ENCODE measurements around the gene COX7C. TPM values are rescaled to one million over a fixed set of nuclear protein-coding genes. Genes with fewer than 3 reads are reported as not detected.

COX7C gene
- total and polyA plus RNA-seq, 2 donors from 2014 or later, result 461 to 2,170 TPM

- intact Hi-C loops (cut with DNase I), result no loop called here
- no peak for DNase-seq
- Histone ChIP-seq H3K4me3 (ENCODE audit: low read length in 3 of 3) (no peak overlapping the region), H3K36me3 (ENCODE audit: control insufficient read depth in 2 of 3, insufficient read depth in 3 of 3, low read length in 3 of 3) (no peaks in the 10 kb centered on the region), H3K27ac (ENCODE audit: low read depth in 2 of 2, low read length in 2 of 2) (no peak overlapping the region), H3K9me3 (ENCODE audit: control insufficient read depth in 2 of 3, insufficient read depth in 1 of 3, low read length in 3 of 3) (no peaks in the 10 kb centered on the region), H3K27me3 (ENCODE audit: control insufficient read depth, insufficient read depth, low read length) (no peaks in the 10 kb centered on the region), H3K4me1 (ENCODE audit: control insufficient read depth in 2 of 3, insufficient read depth in 2 of 3, low read depth in 1 of 3, low read length in 3 of 3) (no peaks in the 10 kb centered on the region), H3K9ac (ENCODE audit: low read length in 3 of 3) (no peak overlapping the region)
- FAIRE-seq, result no peak
- TF ChIP-seq CTCF (IDR thresholded peaks at IDR 0.05; ENCODE audit: borderline replicate concordance, extremely low read depth, insufficient read depth), result no peak
These were observed 21.3 kb upstream of the COX7C start for GRCh38 chr5:86596476-86596875.

- Histone ChIP-seq H3K4me1 (ENCODE audit: control insufficient read depth in 2 of 3, insufficient read depth in 2 of 3, low read depth in 1 of 3, low read length in 3 of 3) (no peaks in the 10 kb centered on the region), H3K9ac (ENCODE audit: low read length in 3 of 3) (no peak overlapping the region), H3K36me3 (ENCODE audit: control insufficient read depth in 2 of 3, insufficient read depth in 3 of 3, low read length in 3 of 3) (no peaks in the 10 kb centered on the region), H3K27me3 (ENCODE audit: control insufficient read depth, insufficient read depth, low read length) (no peaks in the 10 kb centered on the region), H3K27ac (ENCODE audit: low read depth in 2 of 2, low read length in 2 of 2) (no peak overlapping the region), H3K4me3 (ENCODE audit: low read length in 3 of 3) (no peak overlapping the region), H3K9me3 (ENCODE audit: control insufficient read depth in 2 of 3, insufficient read depth in 1 of 3, low read length in 3 of 3) (no peaks in the 10 kb centered on the region)
- intact Hi-C loops (cut with DNase I), result no loop called here
- no peak for TF ChIP-seq CTCF (IDR thresholded peaks at IDR 0.05; ENCODE audit: borderline replicate concordance, extremely low read depth, insufficient read depth)
- no peak for DNase-seq
- no peak for FAIRE-seq
These were observed 11.9 kb upstream of the COX7C start for GRCh38 chr5:86605881-86606280.

- Histone ChIP-seq H3K27me3 (ENCODE audit: control insufficient read depth, insufficient read depth, low read length) (no peaks in the 10 kb centered on the region), H3K4me1 (ENCODE audit: control insufficient read depth in 2 of 3, insufficient read depth in 2 of 3, low read depth in 1 of 3, low read length in 3 of 3) (no peaks in the 10 kb centered on the region), H3K9me3 (ENCODE audit: control insufficient read depth in 2 of 3, insufficient read depth in 1 of 3, low read length in 3 of 3) (no peaks in the 10 kb centered on the region), H3K9ac (ENCODE audit: low read length in 3 of 3) (no peak overlapping the region), H3K36me3 (ENCODE audit: control insufficient read depth in 2 of 3, insufficient read depth in 3 of 3, low read length in 3 of 3) (no peaks in the 10 kb centered on the region), H3K4me3 (ENCODE audit: low read length in 3 of 3) (no peak overlapping the region), H3K27ac (ENCODE audit: low read depth in 2 of 2, low read length in 2 of 2) (no peak overlapping the region)
- FAIRE-seq (no peak), DNase-seq (no peak)
- no peak for TF ChIP-seq CTCF (IDR thresholded peaks at IDR 0.05; ENCODE audit: borderline replicate concordance, extremely low read depth, insufficient read depth)
- intact Hi-C loops (cut with DNase I), result no loop called here
These were observed 4.3 kb upstream of the COX7C start for GRCh38 chr5:86613455-86613854.

GRCh38 chr5:86617309-86617755, 409 bp upstream of the COX7C start:
- H3K36me3 ChIP-seq (ENCODE audit: control insufficient read depth in 2 of 3, insufficient read depth in 3 of 3, low read length in 3 of 3), result peaks cover 5 to 29% (median 6%) of the 10 kb centered on the region in 3 donors
- no peaks in the 10 kb centered on the region for H3K27me3 ChIP-seq (ENCODE audit: control insufficient read depth, insufficient read depth, low read length)
- no peak overlapping the region for H3K27ac ChIP-seq (ENCODE audit: low read depth in 2 of 2, low read length in 2 of 2)
- no peak for TF ChIP-seq CTCF (IDR thresholded peaks at IDR 0.05; ENCODE audit: borderline replicate concordance, extremely low read depth, insufficient read depth)
- peak overlapping the region in 2 of 3 donors; percentile 4 to 100 for H3K4me3 ChIP-seq (ENCODE audit: low read length in 3 of 3)
- no peaks in the 10 kb centered on the region for H3K4me1 ChIP-seq (ENCODE audit: control insufficient read depth in 2 of 3, insufficient read depth in 2 of 3, low read depth in 1 of 3, low read length in 3 of 3)
- H3K9ac ChIP-seq (ENCODE audit: low read length in 3 of 3), result no peak overlapping the region
- intact Hi-C loops (cut with DNase I), result no loop called here
- H3K9me3 ChIP-seq (ENCODE audit: control insufficient read depth in 2 of 3, insufficient read depth in 1 of 3, low read length in 3 of 3), result no peaks in the 10 kb centered on the region
- FAIRE-seq (no peak), DNase-seq (no peak)

All from kidney (tissue), 14 donors.